AG04450 (cell line): ENCODE measurements around the gene HK2. TPM values are rescaled to one million over a fixed set of nuclear protein-coding genes. Genes with fewer than 3 reads are reported as not detected.

Source experiments
- CTCF ChIA-PET: fragments of 300-600, 350-600 bp; formaldehyde crosslinking; extraction: SDS; loops from one replicate; lab custom pipeline; 2022; ENCODE audit warnings: antibody characterized with exemption, inconsistent platforms; lab: Charles Lee
- POLR2A ChIA-PET: fragments of 350-600 bp; formaldehyde crosslinking; extraction: SDS; loops from one replicate; lab custom pipeline; 2021; ENCODE audit warnings: antibody characterized with exemption, inconsistent platforms; lab: Yijun Ruan, JAX
- DNase-seq: peaks from one replicate; pipeline ENCODE4 v3.0.0-alpha.2; 2011; ENCODE audit warnings: low read depth, low spot score
- H3K27ac ChIP-seq: one replicate; pipeline ENCODE4 v1.5.1; 2012; ENCODE audit warnings: low read depth, low read length, control low read depth
- H3K27me3 ChIP-seq: one replicate; pipeline ENCODE4 v1.6.0; 2012; ENCODE audit warnings: low read length; ENCODE audit not compliant: control insufficient read depth, insufficient read depth
- H3K4me3 ChIP-seq: 2 replicates; pipeline ENCODE4 v1.5.1; 2011; ENCODE audit warnings: mild to moderate bottlenecking, low read depth, low read length, control low read depth
- H3K9me3 ChIP-seq: 2 replicates; pipeline ENCODE4 v1.5.1; 2012; ENCODE audit warnings: low read length; ENCODE audit not compliant: control insufficient read depth, insufficient read depth
- CTCF ChIP-seq: IDR thresholded peaks from 2 replicates; pipeline ENCODE4 v1.5.1; 2011; ENCODE audit warnings: low read depth, low read length, control low read depth, inconsistent platforms
- polyA plus RNA-seq: library from polyadenylated mRNA; depleted of rRNA; stranded (reverse); fragments of >200 nt; gene quantifications from 2 replicates; pipeline ENCODE4 v1.2.3, GENCODE V29; 2011

HK2 gene
- polyA plus RNA-seq, 1 experiment, result 12.5 TPM

DNA sequence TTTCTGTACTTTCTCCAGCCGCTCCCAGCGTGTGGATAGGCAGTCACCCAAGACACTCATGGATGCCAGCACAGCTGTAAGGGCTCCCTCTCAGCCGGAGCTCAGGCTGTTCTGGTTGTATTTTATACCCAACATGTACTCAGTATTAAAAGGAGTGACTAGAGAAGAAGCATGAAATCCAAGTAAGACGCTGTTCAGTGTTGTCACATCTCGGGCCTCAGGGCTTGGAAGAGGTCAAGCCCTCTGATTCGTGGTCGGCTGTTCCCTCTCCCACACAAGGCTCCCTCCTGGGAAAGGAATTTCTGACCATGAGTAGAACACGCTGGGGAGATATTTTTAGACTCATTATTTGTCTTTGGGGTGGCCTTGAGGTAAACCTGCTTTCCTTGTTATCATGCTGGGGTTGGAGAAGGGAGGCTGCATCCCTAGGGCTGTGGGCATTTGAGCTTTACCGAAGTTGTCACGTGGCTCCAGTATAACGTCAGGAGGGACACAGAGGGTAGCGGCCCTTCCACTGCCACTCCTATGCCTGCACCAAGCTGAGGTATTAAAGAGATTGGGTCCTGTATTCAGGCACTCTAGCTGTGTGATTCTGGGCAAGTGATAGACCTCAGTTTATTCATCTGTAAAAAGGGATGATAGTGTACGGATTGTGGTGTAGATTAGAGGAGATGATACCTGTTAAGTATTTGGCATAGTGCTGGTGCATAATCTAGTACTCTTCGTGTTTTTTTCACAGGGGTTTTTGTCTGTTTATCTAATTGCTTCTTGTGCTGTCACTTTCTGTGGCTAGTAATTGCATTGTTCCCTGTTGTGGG lies 34.1 kb downstream of the HK2 start:
- Histone ChIP-seq H3K27ac (peak overlapping the region; percentile 55), H3K9me3 (no peaks in the 10 kb centered on the region), H3K27me3 (no peaks in the 10 kb centered on the region), H3K4me3 (no peak overlapping the region)
- no peak for TF ChIP-seq CTCF
- DNase-seq, result no peak
- ChIA-PET CTCF (interaction anchor here (1.1 to 3.2 kb wide), 3 partner anchors 8 to 177 kb away, joined by 3 to 11 read pairs (median 9); no protein-coding TSS in a partner anchor), POLR2A (no interaction called here)

DNA sequence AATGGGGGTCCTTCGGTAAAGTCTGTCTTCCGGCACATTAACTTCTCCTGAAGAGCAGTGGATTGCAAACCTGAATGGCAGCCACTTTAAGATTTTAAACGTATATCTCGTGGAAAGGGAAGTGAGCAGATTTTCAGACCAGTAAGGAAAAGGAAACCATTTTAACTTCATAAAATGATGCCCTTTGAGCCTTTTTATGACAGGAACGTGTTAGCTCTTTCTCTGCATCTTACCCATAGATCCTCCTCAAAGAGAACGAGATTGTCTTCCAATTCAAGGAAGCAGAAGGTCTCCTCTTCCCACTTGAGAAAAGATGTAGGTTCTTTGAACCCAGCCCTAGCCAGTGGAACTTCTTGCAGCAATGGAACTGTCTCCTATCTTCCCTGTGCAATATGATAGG lies 35.6 kb downstream of the HK2 start:
- H3K27ac ChIP-seq, result no peak overlapping the region
- ChIA-PET CTCF (interaction anchor here (0.7 to 3.2 kb wide), 3 partner anchors 33 to 289 kb away, joined by 3 to 11 read pairs (median 3); no protein-coding TSS in a partner anchor), POLR2A (interaction anchor here (0.7 kb wide), 1 partner anchor 309 kb away, joined by 5 read pairs; no protein-coding TSS in a partner anchor)
- H3K9me3 ChIP-seq, result no peaks in the 10 kb centered on the region
- no peak for DNase-seq
- no peak for TF ChIP-seq CTCF
- no peak overlapping the region for H3K4me3 ChIP-seq
- H3K27me3 ChIP-seq, result no peaks in the 10 kb centered on the region

DNA sequence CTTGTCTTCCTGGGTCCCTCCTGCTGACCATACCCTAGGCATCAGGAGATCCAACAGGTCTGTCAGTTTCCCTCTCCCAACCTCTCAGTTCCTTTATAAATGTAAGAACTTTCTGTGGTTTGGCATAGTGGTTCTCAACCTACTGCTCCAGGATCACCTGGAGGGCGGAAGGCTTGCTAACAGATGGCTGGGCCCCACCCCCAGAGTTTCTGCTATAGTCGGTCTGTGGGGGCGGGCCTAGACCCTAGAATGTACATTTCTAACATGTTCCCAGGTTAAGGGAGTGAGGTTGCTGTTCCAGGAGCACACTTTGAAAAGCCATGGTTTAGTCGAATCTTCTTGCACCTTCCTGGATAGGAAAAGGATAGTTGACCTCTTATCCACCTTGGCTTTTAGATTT lies 37.0 kb downstream of the HK2 start:
- DNase-seq, result no peak
- no peaks in the 10 kb centered on the region for H3K9me3 ChIP-seq
- H3K27ac ChIP-seq, result no peak overlapping the region
- ChIA-PET CTCF (no interaction called here), POLR2A (no interaction called here)
- H3K27me3 ChIP-seq, result no peaks in the 10 kb centered on the region
- no peak for TF ChIP-seq CTCF
- H3K4me3 ChIP-seq, result no peak overlapping the region

DNA sequence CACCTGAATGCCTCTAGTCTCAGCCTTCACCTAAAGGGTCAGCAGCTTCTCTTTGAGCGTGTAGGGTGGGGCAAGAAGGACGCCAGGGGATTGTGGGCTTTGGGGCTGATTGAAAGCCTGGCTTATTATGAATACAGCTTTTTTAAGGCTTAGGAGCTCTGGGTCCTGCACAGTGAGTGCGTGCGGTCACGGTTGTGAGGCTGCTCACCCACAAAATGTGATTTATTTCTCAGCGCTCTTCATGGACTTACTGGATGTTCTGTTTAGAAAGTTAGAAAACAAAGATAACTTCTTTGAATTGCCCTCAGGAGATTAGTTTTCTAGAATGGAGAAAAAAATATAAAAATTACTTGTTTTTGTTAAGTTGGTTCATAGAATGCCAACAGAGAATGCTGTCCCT lies 37.5 kb downstream of the HK2 start:
- no peak overlapping the region for H3K4me3 ChIP-seq
- CTCF ChIA-PET, result interaction anchor here (1.0 kb wide), 1 partner anchor 34 kb away, joined by 3 read pairs; no protein-coding TSS in a partner anchor
- no peak for DNase-seq

More for the DNA sequence above, 37.5 kb downstream of the HK2 start:
- TF ChIP-seq CTCF, result no peak
- POLR2A ChIA-PET, result no interaction called here
- Histone ChIP-seq H3K9me3 (no peaks in the 10 kb centered on the region), H3K27ac (no peak overlapping the region), H3K27me3 (no peaks in the 10 kb centered on the region)
